NCI-H526 (cell line): ENCODE results near the gene LHFPL2.

Source experiments
- DNase-seq, 2 experiments: peaks; one replicate each; lab custom pipeline; 2025; lab: John Stamatoyannopoulos, UW

LHFPL2 gene

GRCh38 chr5:78522476-78523260 is 125.9 kb downstream of the LHFPL2 start:
- DNase-seq: no peak

- DNase-seq: no peak
These were observed 127.1 kb downstream of the LHFPL2 start for GRCh38 chr5:78521455-78521854.

GRCh38 chr5:78519198-78519941 is 129.2 kb downstream of the LHFPL2 start:
- no peak for DNase-seq

GRCh38 chr5:78518365-78519197 is 130.0 kb downstream of the LHFPL2 start:
- no peak for DNase-seq

GRCh38 chr5:78515670-78516069 is 132.9 kb downstream of the LHFPL2 start:
- no peak for DNase-seq

GRCh38 chr5:78514427-78515330 is 133.9 kb downstream of the LHFPL2 start:
- DNase-seq: no peak

- no peak for DNase-seq
These were observed 135.1 kb downstream of the LHFPL2 start for GRCh38 chr5:78513441-78513840.

- no peak for DNase-seq
These were observed 136.1 kb downstream of the LHFPL2 start for GRCh38 chr5:78512435-78512834.

- DNase-seq: no peak
These were observed 137.3 kb downstream of the LHFPL2 start for GRCh38 chr5:78511121-78511906.

GRCh38 chr5:78509884-78510769 is 138.4 kb downstream of the LHFPL2 start:
- peak; percentile 6 to 67 for DNase-seq

- DNase-seq: peak in 1 of 2 experiments; percentile 38
These were observed 139.3 kb downstream of the LHFPL2 start for GRCh38 chr5:78509145-78509865.

GRCh38 chr5:78508186-78508765 is 140.3 kb downstream of the LHFPL2 start:
- no peak for DNase-seq

GRCh38 chr5:78507531-78507930 is 141.0 kb downstream of the LHFPL2 start:
- DNase-seq: no peak

GRCh38 chr5:78506261-78507024 is 142.1 kb downstream of the LHFPL2 start:
- no peak for DNase-seq

- no peak for DNase-seq
These were observed 142.7 kb downstream of the LHFPL2 start for GRCh38 chr5:78505860-78506259.

GRCh38 chr5:78504704-78505677 is 143.6 kb downstream of the LHFPL2 start:
- DNase-seq: peak; percentile 15 to 54
